Esophagus squamous epithelium (tissue), 5 donors: ENCODE measurements around the gene SH2B2. TPM values are rescaled to one million over a fixed set of nuclear protein-coding genes. Genes with fewer than 3 reads are reported as not detected.

Experiments
- DNase-seq: peaks from one replicate; lab custom pipeline; 2025; lab: John Stamatoyannopoulos, UW
- H3K27ac ChIP-seq, 4 donors: fragments of 200-600 bp; sonication (generic); one replicate each; pipeline ENCODE4 v1.5.1; 2016 to 2019; ENCODE audit warnings: mild to moderate bottlenecking in 1 of 4
- H3K27me3 ChIP-seq, 4 donors: fragments of 200-600 bp; sonication (generic); 1 replicate in 3 of 4; 2 replicates in 1 of 4; pipeline versions ENCODE4 v1.5.1 to v1.6.0; 2017 to 2021; ENCODE audit warnings: antibody characterized with exemption in 1 of 4
- H3K36me3 ChIP-seq, 3 donors: fragments of 200-600 bp; sonication (generic); one replicate each; pipeline ENCODE4 v1.5.1; 2016 to 2019
- H3K4me1 ChIP-seq, 3 donors: fragments of 200-600 bp; sonication (generic); one replicate each; pipeline ENCODE4 v1.5.1; 2017 to 2019
- H3K4me3 ChIP-seq, 4 donors: fragments of 200-600 bp; sonication (generic); 1 replicate in 3 of 4; 2 replicates in 1 of 4; pipeline ENCODE4 v1.5.1; 2016 to 2019; ENCODE audit warnings: mild to moderate bottlenecking in 2 of 4, moderate library complexity in 1 of 4
- H3K9me3 ChIP-seq, 3 donors: fragments of 200-600 bp; sonication (generic); one replicate each; pipeline ENCODE4 v1.5.1; 2016 to 2019
- CTCF ChIP-seq, 6 experiments: fragments of 450-650 bp in 4 of 6; fragments of 200-600 bp in 2 of 6; sonication (generic) in 2 of 6; IDR thresholded peaks; one replicate each; pipeline ENCODE4 v1.5.1; 2016 to 2019; ENCODE audit warnings: antibody characterized with exemption in 6 of 6, mild to moderate bottlenecking in 4 of 6, moderate library complexity in 4 of 6
- POLR2A ChIP-seq, 4 donors: fragments of 450-650 bp; IDR thresholded peaks; one replicate each; pipeline ENCODE4 v1.6.1; 2017; ENCODE audit warnings: antibody characterized with exemption in 4 of 4, mild to moderate bottlenecking in 4 of 4, moderate library complexity in 3 of 4
- WGBS, 2 donors: methylation state at CpG; one replicate each; pipeline ENCODE4 v1.1.5; 2018; 5-methylcytosine and 5-hydroxymethylcytosine counted together
- intact Hi-C: fragments of 100-400 bp; cut with DNase I; formaldehyde crosslinking; loops from one replicate; pipeline ENCODE4 v1.15.0; 2022
- total RNA-seq, 4 donors: library from RNA; depleted of rRNA; stranded (reverse); fragments of >200 nt; gene quantifications; one replicate each; pipeline ENCODE4 v1.1.0, GENCODE V29; 2016
- donor health status: DM: yes; HTN: yes; CAD: no.

SH2B2 gene
- total RNA-seq, 4 donors from 2014 or later, result 0.47 to 7.3 (median 2.2) TPM

- no peak for TF ChIP-seq POLR2A (IDR thresholded peaks at IDR 0.05)
- TF ChIP-seq CTCF (IDR thresholded peaks at IDR 0.05), result no peak
- no peaks in the 10 kb centered on the region for H3K9me3 ChIP-seq
- H3K27me3 ChIP-seq, result no peaks in the 10 kb centered on the region
- intact Hi-C loops, result no loop called here
- 87 to 88% methylated on average over 16 to 17 of the region's 19 CpGs for WGBS, 2 donors
- H3K4me1 ChIP-seq, result no peaks in the 10 kb centered on the region
- H3K27ac ChIP-seq, result no peak overlapping the region
- no peak for DNase-seq
- H3K36me3 ChIP-seq, result peaks cover 0 to 33% (median 0%) of the 10 kb centered on the region in 3 donors
- H3K4me3 ChIP-seq, result no peak overlapping the region
Measured at GRCh38 chr7:102253066-102253972, 33.3 kb upstream of the SH2B2 start.

- Histone ChIP-seq H3K4me1 (no peaks in the 10 kb centered on the region), H3K36me3 (peaks cover 0 to 26% (median 0%) of the 10 kb centered on the region in 3 donors), H3K27ac (no peak overlapping the region), H3K9me3 (no peaks in the 10 kb centered on the region), H3K4me3 (no peak overlapping the region), H3K27me3 (no peaks in the 10 kb centered on the region)
- 92 to 93% methylated on average over 11 to 13 of the region's 13 CpGs for WGBS, 2 donors
- DNase-seq, result no peak
- intact Hi-C loops, result no loop called here
- TF ChIP-seq CTCF (IDR thresholded peaks at IDR 0.05) (no peak), POLR2A (IDR thresholded peaks at IDR 0.05) (no peak)
Measured at GRCh38 chr7:102253973-102254370, 32.7 kb upstream of the SH2B2 start.

GRCh38 chr7:102254521-102254920 lies 32.1 kb upstream of the SH2B2 start:
- Histone ChIP-seq H3K27ac (no peak overlapping the region), H3K9me3 (no peaks in the 10 kb centered on the region), H3K36me3 (peaks cover 0 to 21% (median 0%) of the 10 kb centered on the region in 3 donors), H3K27me3 (no peaks in the 10 kb centered on the region), H3K4me3 (no peak overlapping the region), H3K4me1 (no peaks in the 10 kb centered on the region)
- intact Hi-C loops, result no loop called here
- 91 to 97% methylated on average over 6 to 8 of the region's 8 CpGs for WGBS, 2 donors
- DNase-seq, result no peak
- TF ChIP-seq POLR2A (IDR thresholded peaks at IDR 0.05), result no peak
- TF ChIP-seq CTCF (IDR thresholded peaks at IDR 0.05), result no peak

GRCh38 chr7:102255501-102255900 lies 31.2 kb upstream of the SH2B2 start:
- 86 to 92% methylated on average over 7 of the region's 7 CpGs for WGBS, 2 donors
- DNase-seq, result no peak
- Histone ChIP-seq H3K36me3 (peaks cover 0 to 11% (median 0%) of the 10 kb centered on the region in 3 donors), H3K4me1 (no peaks in the 10 kb centered on the region), H3K9me3 (no peaks in the 10 kb centered on the region), H3K27ac (no peak overlapping the region), H3K4me3 (no peak overlapping the region), H3K27me3 (no peaks in the 10 kb centered on the region)
- intact Hi-C loops, result no loop called here
- TF ChIP-seq CTCF (IDR thresholded peaks at IDR 0.05), result no peak
- TF ChIP-seq POLR2A (IDR thresholded peaks at IDR 0.05), result no peak

- no peak for DNase-seq
- H3K9me3 ChIP-seq, result no peaks in the 10 kb centered on the region
- H3K27me3 ChIP-seq, result no peaks in the 10 kb centered on the region
- H3K27ac ChIP-seq, result no peak overlapping the region
- H3K4me3 ChIP-seq, result no peak overlapping the region
- H3K4me1 ChIP-seq, result no peaks in the 10 kb centered on the region
- TF ChIP-seq POLR2A (IDR thresholded peaks at IDR 0.05) (no peak), CTCF (IDR thresholded peaks at IDR 0.05) (no peak)
- H3K36me3 ChIP-seq, result peaks cover 0 to 9% (median 0%) of the 10 kb centered on the region in 3 donors
- intact Hi-C loops, result no loop called here
- 91 to 92% methylated on average over 9 to 15 of the region's 15 CpGs for WGBS, 2 donors
Measured at GRCh38 chr7:102255916-102256315, 30.8 kb upstream of the SH2B2 start.
